Eye (tissue), 1 donor: ENCODE measurements around the gene ADSS1.

Experiments used
- DNase-seq: peaks from one replicate; pipeline ENCODE4 v3.0.0-alpha.2; 2015

Gene ADSS1

GRCh38 chr14:104784846-104785707 lies 61.0 kb downstream of the ADSS1 start:
- DNase-seq, result no peak

GRCh38 chr14:104785708-104786080 lies 61.7 kb downstream of the ADSS1 start:
- DNase-seq, result no peak

- no peak for DNase-seq
Measured at GRCh38 chr14:104786091-104786586, 62.1 kb downstream of the ADSS1 start.

GRCh38 chr14:104786726-104787675 lies 63.0 kb downstream of the ADSS1 start:
- no peak for DNase-seq

- no peak for DNase-seq
Measured at GRCh38 chr14:104787736-104788135, 63.7 kb downstream of the ADSS1 start.

- peak; percentile 78 for DNase-seq
Measured at GRCh38 chr14:104788161-104788818, 64.3 kb downstream of the ADSS1 start.

GRCh38 chr14:104788873-104789663 lies 65.0 kb downstream of the ADSS1 start:
- no peak for DNase-seq

GRCh38 chr14:104789752-104790743 lies 66.0 kb downstream of the ADSS1 start:
- DNase-seq, result no peak

- DNase-seq, result no peak
Measured at GRCh38 chr14:104791425-104791824, 67.4 kb downstream of the ADSS1 start.

- no peak for DNase-seq
Measured at GRCh38 chr14:104792101-104792884, 68.3 kb downstream of the ADSS1 start.

GRCh38 chr14:104792945-104793702 lies 69.1 kb downstream of the ADSS1 start:
- DNase-seq, result no peak

GRCh38 chr14:104793703-104793959 lies 69.6 kb downstream of the ADSS1 start:
- DNase-seq, result no peak

GRCh38 chr14:104794099-104794498 lies 70.1 kb downstream of the ADSS1 start:
- peak; percentile 72 for DNase-seq

GRCh38 chr14:104794631-104794992 lies 70.6 kb downstream of the ADSS1 start:
- DNase-seq, result peak; percentile 57

GRCh38 chr14:104794993-104795780 lies 71.2 kb downstream of the ADSS1 start, which contains the start of gene AKT1:
AKT1 (minus strand) TSS chr14:104795748; CDS start chr14:104792643, 3,105 bp downstream.
- no peak for DNase-seq

GRCh38 chr14:104795781-104796686 lies 72.0 kb downstream of the ADSS1 start:
- DNase-seq, result peak; percentile 67

- DNase-seq, result no peak
Measured at GRCh38 chr14:104796687-104797081, 72.7 kb downstream of the ADSS1 start.
